NB4 (cell line): Measurements from ENCODE around the gene ODR4.
"Not testable (repeated sequence)": the region's sequence is repeated elsewhere in the genome, so short reads cannot be mapped to it uniquely, and the experiment has no call there.

Source experiments
- DNase-seq: peaks from one replicate; pipeline ENCODE4 v3.0.0; 2010; ENCODE audit warnings: low read depth
- H3K4me3 ChIP-seq: one replicate; pipeline ENCODE4 v1.5.1; 2011; ENCODE audit warnings: mild to moderate bottlenecking, low read depth, low read length, moderate library complexity
- MAX ChIP-seq: IDR thresholded peaks from 2 replicates; pipeline ENCODE4 v1.6.1; 2011; ENCODE audit warnings: low read depth, low read length
- MYC ChIP-seq: IDR thresholded peaks from 2 replicates; pipeline ENCODE4 v1.6.1; 2011; ENCODE audit warnings: low read depth, low read length
- POLR2A ChIP-seq: IDR thresholded peaks from 2 replicates; pipeline ENCODE4 v1.6.1; 2011; ENCODE audit warnings: mild to moderate bottlenecking; ENCODE audit not compliant: insufficient read length; ENCODE audit errors: extremely low read depth
- TF ChIP-seq, protein P1 (sequence below): IDR thresholded peaks from one replicate; pipeline ENCODE4 v1.5.1; 2012; ENCODE audit warnings: low read depth, low read length

The ODR4 gene

GRCh38 chr1:186446152-186446551 lies 70.5 kb downstream of the ODR4 start:
- no peak overlapping the region for H3K4me3 ChIP-seq
- TF ChIP-seq MYC: no peak
- TF ChIP-seq POLR2A: no peak
- TF ChIP-seq MAX: no peak
- TF ChIP-seq, protein P1, sequence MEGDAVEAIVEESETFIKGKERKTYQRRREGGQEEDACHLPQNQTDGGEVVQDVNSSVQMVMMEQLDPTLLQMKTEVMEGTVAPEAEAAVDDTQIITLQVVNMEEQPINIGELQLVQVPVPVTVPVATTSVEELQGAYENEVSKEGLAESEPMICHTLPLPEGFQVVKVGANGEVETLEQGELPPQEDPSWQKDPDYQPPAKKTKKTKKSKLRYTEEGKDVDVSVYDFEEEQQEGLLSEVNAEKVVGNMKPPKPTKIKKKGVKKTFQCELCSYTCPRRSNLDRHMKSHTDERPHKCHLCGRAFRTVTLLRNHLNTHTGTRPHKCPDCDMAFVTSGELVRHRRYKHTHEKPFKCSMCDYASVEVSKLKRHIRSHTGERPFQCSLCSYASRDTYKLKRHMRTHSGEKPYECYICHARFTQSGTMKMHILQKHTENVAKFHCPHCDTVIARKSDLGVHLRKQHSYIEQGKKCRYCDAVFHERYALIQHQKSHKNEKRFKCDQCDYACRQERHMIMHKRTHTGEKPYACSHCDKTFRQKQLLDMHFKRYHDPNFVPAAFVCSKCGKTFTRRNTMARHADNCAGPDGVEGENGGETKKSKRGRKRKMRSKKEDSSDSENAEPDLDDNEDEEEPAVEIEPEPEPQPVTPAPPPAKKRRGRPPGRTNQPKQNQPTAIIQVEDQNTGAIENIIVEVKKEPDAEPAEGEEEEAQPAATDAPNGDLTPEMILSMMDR: no peak
- no peak for DNase-seq

- TF ChIP-seq MAX (no peak), MYC (no peak), POLR2A (no peak)
- TF ChIP-seq, protein P1: no peak
- DNase-seq: no peak
- no peak overlapping the region for H3K4me3 ChIP-seq
Observed at GRCh38 chr1:186454981-186455380, 79.3 kb downstream of the ODR4 start.

DNA sequence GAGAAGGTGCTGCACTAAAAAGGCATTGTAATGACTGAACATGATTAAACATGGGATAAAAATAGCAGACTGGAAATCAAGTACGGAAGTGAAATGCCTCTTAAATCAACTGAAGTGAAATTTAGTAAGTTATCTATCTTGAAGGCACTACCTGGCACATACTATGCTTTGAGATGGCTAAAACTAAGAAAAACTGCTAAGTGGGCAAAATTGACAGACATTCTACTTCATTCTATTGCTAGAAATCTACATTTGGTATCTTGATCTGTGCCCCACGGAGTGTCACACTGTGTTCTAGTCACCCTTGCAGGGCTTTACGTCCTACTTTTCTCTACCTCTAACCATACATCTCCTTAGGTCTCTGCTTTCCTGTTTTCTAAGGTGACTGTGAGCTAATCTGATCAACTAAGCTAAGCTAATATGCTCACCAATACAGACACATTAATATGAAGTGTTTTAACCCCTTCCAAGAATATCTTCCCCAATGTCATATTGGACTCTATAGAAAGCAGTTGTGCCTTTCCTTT lies 81.2 kb downstream of the ODR4 start:
- no peak overlapping the region for H3K4me3 ChIP-seq
- DNase-seq: no peak
- no peak for TF ChIP-seq MAX
- TF ChIP-seq, protein P1: no peak

GRCh38 chr1:186459161-186459560 lies 83.5 kb downstream of the ODR4 start:
- not testable (repeated sequence) for DNase-seq

GRCh38 chr1:186461014-186461413 lies 85.4 kb downstream of the ODR4 start, which contains the start of gene PDC:
Gene PDC, minus strand, starts transcription at chr1:186461114. Its CDS starts 11,655 bp downstream, at chr1:186449459.
- DNase-seq: no peak
- TF ChIP-seq, protein P1: no peak
- TF ChIP-seq MYC (no peak), POLR2A (no peak), MAX (no peak)
- no peak within 1 kb of the TSS for H3K4me3 ChIP-seq

More at GRCh38 chr1:186459161-186459560, 83.5 kb downstream of the ODR4 start:
- H3K4me3 ChIP-seq: not testable (repeated sequence)

GRCh38 chr1:186463511-186463910 lies 87.9 kb downstream of the ODR4 start:
- no peak for TF ChIP-seq POLR2A
- TF ChIP-seq, protein P1: no peak
- TF ChIP-seq MAX: no peak
- TF ChIP-seq MYC: no peak
- DNase-seq: no peak
- no peak overlapping the region for H3K4me3 ChIP-seq
